H9 (cell line): ENCODE results near the gene SCGN. TPM values are rescaled to one million over a fixed set of nuclear protein-coding genes. Genes with fewer than 3 reads are reported as not detected.
A peak's percentile ranks its signal among the peaks of the same experiment; 100 is the strongest.

Experiments used
- DNase-seq: peaks from one replicate; pipeline ENCODE4 v3.0.0-alpha.2; 2017
- H2AFZ ChIP-seq: one replicate; pipeline ENCODE4 v1.6.1; 2013; ENCODE audit warnings: mild to moderate bottlenecking, low read length, control low read depth, moderate library complexity
- H2AK5ac ChIP-seq: 2 replicates; pipeline ENCODE4 v1.6.1; 2013; ENCODE audit warnings: low read length, control low read depth, mixed read lengths; ENCODE audit not compliant: insufficient read length
- H2BK120ac ChIP-seq: one replicate; pipeline ENCODE4 v1.6.1; 2013; ENCODE audit warnings: low read depth, mild to moderate bottlenecking, low read length, control low read depth, inconsistent platforms; ENCODE audit not compliant: poor library complexity, severe bottlenecking
- H2BK12ac ChIP-seq: 2 replicates; pipeline ENCODE4 v1.6.1; 2013; ENCODE audit warnings: low read length, control low read depth, mixed read lengths, low read depth; ENCODE audit not compliant: insufficient read length
- H2BK15ac ChIP-seq: 2 replicates; pipeline ENCODE4 v1.6.1; 2013; ENCODE audit warnings: low read depth, low read length, control low read depth
- H2BK20ac ChIP-seq: one replicate; pipeline ENCODE4 v1.6.1; 2013; ENCODE audit warnings: low read depth, mild to moderate bottlenecking, low read length, control low read depth, inconsistent platforms; ENCODE audit not compliant: poor library complexity, severe bottlenecking
- H2BK5ac ChIP-seq: 2 replicates; pipeline ENCODE4 v1.6.1; 2013; ENCODE audit warnings: low read length, control low read depth, mixed read lengths; ENCODE audit not compliant: insufficient read length
- H3K14ac ChIP-seq: 2 replicates; pipeline ENCODE4 v1.6.1; 2013; ENCODE audit warnings: low read length, control low read depth; ENCODE audit not compliant: insufficient read depth
- H3K18ac ChIP-seq: 2 replicates; pipeline ENCODE4 v1.6.1; 2013; ENCODE audit warnings: low read depth, mild to moderate bottlenecking, mixed read lengths, low read length, control low read depth; ENCODE audit not compliant: insufficient read length
- H3K23ac ChIP-seq: 2 replicates; pipeline ENCODE4 v1.6.1; 2013; ENCODE audit warnings: low read length, control low read depth, mixed read lengths, low read depth; ENCODE audit not compliant: insufficient read length
- H3K23me2 ChIP-seq: 2 replicates; pipeline ENCODE4 v1.6.1; 2013; ENCODE audit warnings: low read depth, mild to moderate bottlenecking, mixed read lengths, low read length, control low read depth; ENCODE audit not compliant: insufficient read length, poor library complexity, severe bottlenecking
- H3K27ac ChIP-seq: 2 replicates; pipeline ENCODE4 v1.5.1; 2013; ENCODE audit warnings: low read length, control low read depth, mixed read lengths, low read depth; ENCODE audit not compliant: insufficient read length
- H3K27me3 ChIP-seq: 2 replicates; pipeline ENCODE4 v1.6.1; 2013; ENCODE audit warnings: low read length, control low read depth, inconsistent platforms; ENCODE audit not compliant: insufficient read depth
- H3K4ac ChIP-seq: 2 replicates; pipeline ENCODE4 v1.6.1; 2013; ENCODE audit warnings: low read depth, mild to moderate bottlenecking, control low read depth, inconsistent platforms, low read length, moderate library complexity
- H3K4me1 ChIP-seq: 2 replicates; pipeline ENCODE4 v1.6.1; 2013; ENCODE audit warnings: low read length, control low read depth, inconsistent platforms; ENCODE audit not compliant: insufficient read depth
- H3K4me2 ChIP-seq: 2 replicates; pipeline ENCODE4 v1.6.1; 2013; ENCODE audit warnings: low read length, control low read depth, mixed read lengths; ENCODE audit not compliant: insufficient read length, insufficient read depth
- H3K56ac ChIP-seq: 2 replicates; pipeline ENCODE4 v1.6.1; 2013; ENCODE audit warnings: low read depth, mild to moderate bottlenecking, mixed read lengths, low read length, control low read depth; ENCODE audit not compliant: insufficient read length
- H3K79me1 ChIP-seq: 2 replicates; pipeline ENCODE4 v1.6.1; 2013; ENCODE audit warnings: low read depth, mild to moderate bottlenecking, moderate library complexity, low read length, control low read depth, inconsistent platforms; ENCODE audit not compliant: insufficient read depth, poor library complexity, severe bottlenecking
- H3K79me2 ChIP-seq: 2 replicates; pipeline ENCODE4 v1.6.1; 2013; ENCODE audit warnings: low read length, control low read depth, inconsistent platforms; ENCODE audit not compliant: insufficient read depth
- H3K9ac ChIP-seq: 2 replicates; pipeline ENCODE4 v1.6.1; 2013; ENCODE audit warnings: low read length, control low read depth, mixed read lengths; ENCODE audit not compliant: insufficient read length; ENCODE audit errors: extremely low read depth
- H3K9me3 ChIP-seq: one replicate; pipeline ENCODE4 v1.6.1; 2013; ENCODE audit warnings: low read depth, low read length, inconsistent platforms; ENCODE audit not compliant: control insufficient read depth
- H3T11ph ChIP-seq: one replicate; pipeline ENCODE4 v1.6.1; 2013; ENCODE audit warnings: mild to moderate bottlenecking, low read length, control low read depth, inconsistent platforms
- H4K20me1 ChIP-seq: one replicate; pipeline ENCODE4 v1.6.1; 2013; ENCODE audit not compliant: control insufficient read depth, insufficient read length, insufficient read depth
- H4K5ac ChIP-seq: 2 replicates; pipeline ENCODE4 v1.6.1; 2013; ENCODE audit warnings: low read depth, mild to moderate bottlenecking, mixed read lengths, low read length, control low read depth; ENCODE audit not compliant: insufficient read length
- H4K8ac ChIP-seq: replicated peaks from 2 replicates; pipeline ENCODE4 v1.6.1; 2013; ENCODE audit warnings: low read length, control low read depth, mixed read lengths, low read depth; ENCODE audit not compliant: insufficient read length
- H4K91ac ChIP-seq: 2 replicates; pipeline ENCODE4 v1.6.1; 2013; ENCODE audit warnings: low read depth, mild to moderate bottlenecking, moderate library complexity, mixed read lengths, low read length, control low read depth; ENCODE audit not compliant: insufficient read length
- H3K27ac Mint-ChIP-seq, 3 experiments: 2 replicates in 2 of 3; 3 replicates in 1 of 3; pipeline ENCODE4 v1.8.0; 2020 to 2021; ENCODE audit warnings: mixed read lengths in 3 of 3, mild to moderate bottlenecking in 1 of 3, moderate library complexity in 1 of 3
- H3K27me3 Mint-ChIP-seq: 2 replicates; pipeline ENCODE4 v1.8.0; 2021; ENCODE audit warnings: low read depth, mild to moderate bottlenecking, moderate library complexity, mixed read lengths
- H3K36me3 Mint-ChIP-seq, 3 experiments: 2 replicates in 2 of 3; 3 replicates in 1 of 3; pipeline ENCODE4 v1.8.0; 2020 to 2021; ENCODE audit warnings: low read depth in 3 of 3, mixed read lengths in 3 of 3; ENCODE audit not compliant: insufficient read depth in 1 of 3
- H3K4me1 Mint-ChIP-seq, 2 experiments: 2 replicates each; pipeline ENCODE4 v1.8.0; 2020; ENCODE audit warnings: mixed read lengths in 2 of 2
- H3K4me3 Mint-ChIP-seq, 2 experiments: 2 replicates in 1 of 2; 3 replicates in 1 of 2; pipeline ENCODE4 v1.8.0; 2020 to 2021; ENCODE audit warnings: mild to moderate bottlenecking in 2 of 2, mixed read lengths in 2 of 2, moderate library complexity in 1 of 2
- H3K9me3 Mint-ChIP-seq, 2 experiments: 2 replicates in 1 of 2; 3 replicates in 1 of 2; pipeline ENCODE4 v1.8.0; 2020; ENCODE audit warnings: mild to moderate bottlenecking in 2 of 2, mixed read lengths in 2 of 2, moderate library complexity in 1 of 2
- WGBS: extraction: QIAGEN DNeasy Blood & Tissue Kit; methylation state at CpG from one replicate; pipeline ENCODE4 v1.1.7; 2013; ENCODE audit warnings: missing lambda C conversion rate, low lambda C conversion rate, mixed read lengths; ENCODE audit not compliant: insufficient read length; ENCODE audit errors: extremely low coverage; 5-methylcytosine and 5-hydroxymethylcytosine counted together
- total RNA-seq: library from RNA; stranded (reverse); gene quantifications from 2 replicates; pipeline ENCODE4 v1.2.1, GENCODE V29; 2021
- TF ChIP-seq, protein P1 (sequence below): fragments of 200-600 bp; sonication (generic); conservative IDR thresholded peaks from 3 replicates; pipeline ENCODE4 v1.8.0; 2021; ENCODE audit warnings: antibody characterized with exemption, mild to moderate bottlenecking

Gene SCGN
- total RNA-seq, 1 experiment from 2014 or later, result not detected

DNA sequence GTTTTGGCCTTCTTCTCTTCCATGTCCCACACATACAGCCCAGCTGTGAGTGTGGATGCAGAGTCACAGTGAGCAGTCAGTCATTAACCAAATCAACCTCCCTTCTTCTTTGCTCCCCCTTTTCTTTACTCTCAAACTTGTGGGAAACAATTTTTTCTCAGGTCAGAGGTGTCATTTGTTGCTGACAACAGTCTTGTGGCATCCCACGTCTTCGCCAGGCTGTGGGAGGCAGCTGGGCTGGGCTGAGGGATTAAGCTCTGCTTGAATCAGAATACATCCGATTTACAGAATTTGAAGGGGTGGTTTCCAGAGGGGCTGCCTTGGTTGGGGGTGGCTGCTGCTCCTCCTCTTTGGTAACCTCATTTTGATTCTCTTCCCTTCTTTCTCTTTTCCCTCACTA is 40.5 kb downstream of the SCGN start:
- Histone ChIP-seq H4K20me1 (no peaks in the 10 kb centered on the region), H2BK5ac (no peak overlapping the region), H2BK15ac (no peak overlapping the region), H4K8ac (no peak overlapping the region), H3K9me3 (no peaks in the 10 kb centered on the region), H4K91ac (no peak overlapping the region), H3K4me2 (no peak overlapping the region), H4K5ac (no peak overlapping the region), H2AK5ac (no peak overlapping the region), H3K4me1 (no peaks in the 10 kb centered on the region; the same call in 1 of the 2 replicates), H3K18ac (no peak overlapping the region), H3K14ac (no peak overlapping the region), H3K9ac (no peak overlapping the region), H3K79me1 (no peaks in the 10 kb centered on the region), H3K79me2 (no peaks in the 10 kb centered on the region), H3K23ac (no peak overlapping the region), H2AFZ (no peak overlapping the region), H3T11ph (no peak overlapping the region), H3K56ac (no peak overlapping the region), H2BK12ac (no peak overlapping the region), H3K27ac (no peak overlapping the region), H3K23me2 (no peaks in the 10 kb centered on the region), H2BK20ac (no peak overlapping the region), H3K4ac (no peak overlapping the region), H3K27me3 (no peaks in the 10 kb centered on the region), H2BK120ac (no peak overlapping the region)
- Mint-ChIP-seq H3K9me3 (no peaks in the 10 kb centered on the region), H3K36me3 (no peaks in the 10 kb centered on the region), H3K27ac (peak overlapping the region in 1 of 3 experiments; percentile 62; a peak in 2 of 7 replicates), H3K27me3 (no peaks in the 10 kb centered on the region), H3K4me1 (peaks cover 12 to 14% of the 10 kb centered on the region in 2 experiments), H3K4me3 (no peak overlapping the region)
- no peak for DNase-seq
- TF ChIP-seq, protein P1, sequence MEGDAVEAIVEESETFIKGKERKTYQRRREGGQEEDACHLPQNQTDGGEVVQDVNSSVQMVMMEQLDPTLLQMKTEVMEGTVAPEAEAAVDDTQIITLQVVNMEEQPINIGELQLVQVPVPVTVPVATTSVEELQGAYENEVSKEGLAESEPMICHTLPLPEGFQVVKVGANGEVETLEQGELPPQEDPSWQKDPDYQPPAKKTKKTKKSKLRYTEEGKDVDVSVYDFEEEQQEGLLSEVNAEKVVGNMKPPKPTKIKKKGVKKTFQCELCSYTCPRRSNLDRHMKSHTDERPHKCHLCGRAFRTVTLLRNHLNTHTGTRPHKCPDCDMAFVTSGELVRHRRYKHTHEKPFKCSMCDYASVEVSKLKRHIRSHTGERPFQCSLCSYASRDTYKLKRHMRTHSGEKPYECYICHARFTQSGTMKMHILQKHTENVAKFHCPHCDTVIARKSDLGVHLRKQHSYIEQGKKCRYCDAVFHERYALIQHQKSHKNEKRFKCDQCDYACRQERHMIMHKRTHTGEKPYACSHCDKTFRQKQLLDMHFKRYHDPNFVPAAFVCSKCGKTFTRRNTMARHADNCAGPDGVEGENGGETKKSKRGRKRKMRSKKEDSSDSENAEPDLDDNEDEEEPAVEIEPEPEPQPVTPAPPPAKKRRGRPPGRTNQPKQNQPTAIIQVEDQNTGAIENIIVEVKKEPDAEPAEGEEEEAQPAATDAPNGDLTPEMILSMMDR, result no peak
- WGBS, result no CpG with 5 or more reads among the region's 3 CpGs
